ACHN (cell line): ENCODE measurements around the gene PINLYP.
"Not testable (repeated sequence)": the region's sequence is repeated elsewhere in the genome, so short reads cannot be mapped to it uniquely, and the experiment has no call there.

ENCODE experiments used
- DNase-seq: peaks from one replicate; pipeline ENCODE4 v3.0.0-alpha.2; 2015
- in situ Hi-C: cut with HindIII; loops from 2 replicates; pipeline ENCODE4 v1.10.0; 2017; ENCODE audit warnings: low sequenced_read_pairs, low pct_ligation_motif_present, low pct_unique_long_range_greater_than_20kb

The PINLYP gene

DNA sequence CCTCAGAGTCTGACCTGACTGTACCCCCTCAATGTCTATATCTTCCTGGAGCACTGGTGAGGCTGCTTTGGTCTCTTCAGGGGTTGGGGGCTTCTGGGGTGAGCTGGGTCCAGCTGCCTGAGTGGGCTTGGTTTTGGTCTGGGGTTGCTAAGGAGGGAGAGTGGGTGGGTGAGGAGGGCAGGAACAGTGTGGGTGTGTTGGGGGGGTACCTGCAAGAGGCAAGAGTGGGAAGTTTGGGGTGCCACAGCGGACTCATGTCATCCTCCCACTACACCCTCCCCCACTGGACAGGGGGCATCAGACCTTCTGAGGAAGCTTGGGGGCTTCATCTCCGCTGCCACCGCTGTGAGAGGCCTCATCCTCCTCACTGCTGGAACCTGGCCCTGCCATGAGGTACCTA lies 29.0 kb upstream of the PINLYP start:
- DNase-seq = no peak
- in situ Hi-C loops = no loop called here

DNA sequence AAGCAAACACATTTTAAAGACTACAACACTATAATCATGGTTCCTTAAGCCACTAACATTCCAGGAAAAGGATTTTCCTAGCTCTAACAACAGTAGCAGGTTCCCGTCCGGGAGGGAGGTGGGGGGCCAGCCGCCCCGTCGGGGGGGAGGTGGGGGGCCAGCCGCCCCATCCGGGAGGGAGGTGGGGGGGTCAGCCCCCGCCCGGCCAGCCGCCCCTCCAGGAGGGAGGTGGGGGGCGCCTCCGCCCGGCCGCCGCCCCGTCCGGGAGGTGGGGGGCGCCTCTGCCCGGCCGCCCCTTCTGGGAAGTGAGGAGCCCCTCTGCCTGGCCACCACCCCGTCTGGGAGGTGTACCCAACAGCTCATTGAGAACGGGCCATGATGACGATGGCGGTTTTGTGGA lies 27.7 kb upstream of the PINLYP start:
- in situ Hi-C loops = not testable (repeated sequence)

DNA sequence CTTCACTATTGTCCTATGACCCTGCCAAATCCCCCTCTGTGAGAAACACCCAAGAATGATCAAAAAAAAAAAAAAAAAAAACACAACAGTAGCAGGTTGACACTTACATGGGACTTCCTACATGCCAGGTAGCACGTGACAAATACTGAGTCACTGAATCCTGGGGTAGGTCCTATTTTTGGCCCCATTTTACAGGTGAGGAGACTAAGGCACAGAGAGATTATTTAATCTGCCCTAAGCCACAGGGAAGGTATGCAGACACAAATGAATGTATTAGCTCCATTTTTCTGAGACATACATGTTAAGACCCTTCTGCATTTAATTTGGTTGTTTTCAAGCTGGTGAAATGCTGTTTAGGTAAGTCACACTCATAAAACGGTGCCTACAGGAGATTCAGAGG lies 26.9 kb upstream of the PINLYP start:
- in situ Hi-C loops = no loop called here

More for the DNA sequence above, 27.7 kb upstream of the PINLYP start:
- DNase-seq = not testable (repeated sequence)

DNA sequence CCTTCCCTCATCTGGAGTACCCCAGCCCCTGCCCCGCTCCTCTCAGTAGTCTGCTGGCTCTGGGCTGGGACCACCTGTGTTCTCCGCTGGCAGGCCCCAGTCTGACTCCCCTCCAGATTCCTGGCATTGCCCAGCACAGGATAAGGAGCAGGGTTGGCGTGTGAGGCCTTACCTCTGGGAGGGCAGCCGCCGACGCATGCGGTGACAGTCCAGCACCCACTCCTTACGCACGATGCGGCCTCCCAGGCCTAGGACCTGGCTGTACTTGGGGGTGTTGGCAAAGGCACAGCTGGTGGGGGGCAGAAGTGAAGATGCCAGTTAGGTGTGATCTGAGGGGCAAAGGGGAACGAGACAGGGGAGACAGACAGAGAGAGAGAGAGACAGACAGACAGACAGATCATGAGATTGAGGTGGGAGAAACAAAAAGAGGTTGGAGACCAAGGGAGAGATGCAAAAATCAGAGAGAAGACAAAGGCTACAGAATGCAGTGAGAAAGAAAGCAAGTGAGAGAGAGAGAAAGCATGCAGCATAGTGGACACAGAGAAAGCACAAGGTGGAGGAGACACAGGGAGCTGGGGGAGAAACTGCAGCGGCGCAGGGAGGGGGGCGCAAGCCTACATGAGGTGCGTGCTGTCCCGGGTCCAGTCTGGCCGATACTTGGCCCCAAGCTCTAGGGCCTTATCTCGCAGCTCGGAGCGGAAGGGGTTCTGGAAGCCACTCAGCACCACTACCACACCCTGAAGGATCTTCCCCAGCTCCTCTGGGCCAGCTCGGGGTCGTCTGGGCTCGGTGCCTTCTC lies 24.0 kb upstream of the PINLYP start:
- DNase-seq = no peak
- in situ Hi-C loops = no loop called here

More for the DNA sequence above, 26.9 kb upstream of the PINLYP start:
- DNase-seq = no peak

DNA sequence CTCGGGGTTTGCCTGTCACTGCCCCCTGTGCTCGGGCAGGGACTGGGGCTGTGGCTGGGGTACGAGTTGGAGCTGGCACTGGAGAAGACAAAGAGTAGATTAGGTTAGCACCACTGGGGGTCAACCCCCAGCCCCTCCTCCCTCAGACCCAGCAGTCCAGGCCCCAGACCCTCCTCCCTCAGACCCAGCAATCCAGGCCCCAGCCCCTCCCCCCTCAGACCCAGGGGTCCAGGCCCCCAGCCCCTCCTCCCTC lies 23.5 kb upstream of the PINLYP start:
- in situ Hi-C loops = no loop called here
- no peak for DNase-seq

DNA sequence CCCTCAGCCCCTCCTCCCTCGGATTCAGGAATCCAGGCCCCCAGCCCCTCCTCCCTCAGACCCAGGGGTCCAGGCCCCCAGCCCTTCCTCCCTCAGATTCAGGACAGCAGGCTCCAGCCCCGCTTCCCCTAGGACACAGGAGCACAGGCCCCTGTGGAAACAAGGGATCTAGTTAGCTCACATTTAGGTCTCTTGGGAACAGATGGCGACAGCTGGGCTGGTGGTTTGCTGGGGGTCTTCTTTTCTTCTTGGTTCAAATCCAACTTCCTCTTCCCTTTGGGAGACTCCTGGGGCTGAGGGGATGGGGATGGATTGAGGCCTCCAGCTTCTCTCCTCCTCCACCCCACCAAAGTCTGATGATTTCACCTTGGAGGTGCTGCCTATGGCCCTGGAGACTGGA lies 23.0 kb upstream of the PINLYP start:
- no peak for DNase-seq
- in situ Hi-C loops = no loop called here

DNA sequence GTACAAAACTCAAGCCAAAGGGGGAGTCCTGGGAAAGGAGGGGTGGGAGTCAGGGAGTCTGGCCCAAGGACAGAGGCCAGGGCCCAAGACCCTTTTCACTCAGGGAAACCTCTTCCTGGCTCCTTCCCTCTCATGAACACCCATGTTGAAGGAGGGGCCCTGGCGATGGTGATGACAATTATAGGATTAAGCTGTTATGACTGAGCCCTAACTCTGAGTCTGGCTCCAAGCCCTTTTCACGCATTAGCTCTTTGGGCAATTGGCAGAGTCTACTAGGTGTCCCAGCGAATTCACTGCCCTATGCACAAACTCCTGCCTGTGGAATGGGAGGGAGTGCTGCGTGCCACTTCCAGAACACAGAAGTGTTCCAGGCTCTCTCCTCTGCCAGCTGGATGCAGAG lies 21.9 kb upstream of the PINLYP start:
- in situ Hi-C loops = no loop called here

DNA sequence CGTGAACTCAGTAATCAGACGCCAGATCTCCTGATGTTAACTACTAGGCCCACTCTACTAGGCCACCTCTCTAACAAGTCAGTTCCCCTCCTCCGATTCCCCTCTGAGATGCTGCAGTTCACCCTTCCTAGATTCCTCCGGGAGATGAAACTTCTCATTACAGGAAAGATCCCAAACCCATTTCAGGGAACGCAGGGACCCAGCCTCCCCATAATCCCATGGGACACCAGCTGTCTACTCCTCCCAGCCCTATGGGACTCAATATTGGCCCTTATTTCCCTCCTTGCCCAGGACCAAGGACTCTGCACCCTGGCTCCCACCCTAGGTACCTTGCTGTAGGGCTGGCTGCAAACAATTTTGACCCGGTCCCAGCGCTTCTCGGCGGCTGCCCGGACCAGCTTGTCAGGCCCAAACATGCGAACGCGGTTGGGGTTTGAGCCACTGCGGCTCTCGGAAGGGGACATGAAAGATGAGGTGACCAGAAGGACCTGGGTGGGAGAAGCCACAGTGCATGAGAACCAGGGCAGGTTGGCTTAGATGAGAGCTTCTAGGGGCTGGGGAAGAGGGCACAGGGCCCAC lies 21.2 kb upstream of the PINLYP start:
- in situ Hi-C loops = no loop called here
- no peak for DNase-seq

More for the DNA sequence above, 21.9 kb upstream of the PINLYP start:
- DNase-seq = no peak

DNA sequence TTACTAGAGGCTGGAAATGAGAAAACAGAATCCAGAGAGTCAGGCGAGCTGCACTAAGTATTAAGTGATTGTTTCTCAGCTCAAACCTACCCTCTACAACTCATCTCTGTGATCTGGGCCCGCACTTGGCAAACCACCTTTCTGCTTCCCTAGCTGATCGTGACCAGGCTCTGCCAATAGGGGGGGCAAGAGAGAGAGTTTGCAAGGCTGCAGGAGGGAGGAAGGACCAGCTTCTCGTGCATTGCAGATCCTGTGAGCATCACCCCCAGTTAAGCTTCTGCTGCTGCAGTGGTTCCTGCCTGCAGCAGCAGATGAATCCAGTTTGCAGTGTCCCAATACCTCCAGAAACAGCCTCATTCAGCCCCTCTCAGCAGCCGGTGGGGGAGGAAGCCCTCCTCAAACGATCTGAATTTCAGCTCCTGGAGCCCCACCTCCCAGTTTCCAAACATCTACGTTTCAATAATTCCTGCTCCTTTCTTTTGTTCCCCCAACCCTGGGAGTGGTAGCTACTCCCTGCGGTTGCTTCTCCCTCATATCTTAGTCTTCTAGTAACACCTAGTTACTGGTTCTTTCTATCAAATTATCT lies 20.3 kb upstream of the PINLYP start:
- DNase-seq = peak; percentile 65
- in situ Hi-C loops = no loop called here

DNA sequence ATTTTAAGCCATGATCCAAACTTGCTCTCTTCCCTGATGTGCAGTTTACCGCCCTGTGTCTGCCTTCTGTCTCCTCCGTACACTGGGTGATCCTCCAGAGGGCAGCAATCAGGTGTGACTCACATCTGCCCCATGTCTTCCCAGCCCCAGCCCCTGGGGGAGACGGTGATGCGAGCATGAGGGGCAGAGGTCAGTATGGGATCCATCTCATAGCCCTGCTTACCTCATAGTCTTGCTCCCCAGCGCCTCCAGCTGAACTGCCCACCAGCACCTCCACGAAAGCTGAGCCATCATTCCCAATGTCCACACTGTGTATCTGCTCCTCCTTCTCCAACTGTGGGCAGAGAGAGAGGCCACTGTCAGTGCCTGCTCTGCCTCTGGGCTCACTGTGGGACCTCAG lies 14.9 kb upstream of the PINLYP start:
- DNase-seq = peak; percentile 13

DNA sequence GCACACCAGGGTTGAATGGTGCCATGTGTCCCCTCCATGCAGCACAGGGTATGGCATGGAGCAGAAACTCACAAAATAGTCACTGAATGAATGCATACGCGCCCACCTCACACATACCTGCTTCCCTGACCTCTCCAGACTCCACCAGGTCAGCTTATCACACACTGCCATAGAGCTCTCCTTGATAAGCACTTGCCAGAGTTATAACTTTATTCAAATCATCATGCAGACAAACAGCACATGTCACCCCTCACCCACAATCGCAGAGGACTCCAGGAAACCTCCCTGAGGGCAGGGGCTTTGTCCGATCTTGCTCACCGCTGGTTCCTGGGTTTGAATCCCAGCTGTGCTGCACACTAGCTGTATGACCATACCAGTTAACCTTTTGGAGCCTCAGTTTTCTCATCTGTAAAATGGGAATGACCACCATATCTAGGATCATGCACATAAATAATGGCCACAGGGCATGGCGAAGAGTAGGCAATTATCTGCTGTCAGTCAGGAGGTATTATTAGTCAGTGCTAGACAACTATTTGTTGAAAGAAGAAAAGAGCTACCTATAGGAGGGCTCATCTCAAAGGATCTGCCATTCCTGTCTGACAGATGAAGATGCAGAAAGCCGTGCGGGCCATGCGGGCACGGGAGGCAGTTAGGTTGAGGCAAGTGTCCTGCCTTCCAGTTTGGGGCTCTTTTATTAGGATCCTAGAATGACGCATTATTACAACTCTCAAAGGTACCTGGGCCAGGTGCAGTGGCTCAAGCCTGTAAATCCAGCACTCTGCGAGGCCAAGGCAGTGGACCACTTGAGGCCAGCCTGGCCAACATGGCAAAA lies 14.2 kb upstream of the PINLYP start:
- DNase-seq = no peak
- in situ Hi-C loops = no loop called here

More for the DNA sequence above, 14.9 kb upstream of the PINLYP start:
- in situ Hi-C loops = no loop called here

DNA sequence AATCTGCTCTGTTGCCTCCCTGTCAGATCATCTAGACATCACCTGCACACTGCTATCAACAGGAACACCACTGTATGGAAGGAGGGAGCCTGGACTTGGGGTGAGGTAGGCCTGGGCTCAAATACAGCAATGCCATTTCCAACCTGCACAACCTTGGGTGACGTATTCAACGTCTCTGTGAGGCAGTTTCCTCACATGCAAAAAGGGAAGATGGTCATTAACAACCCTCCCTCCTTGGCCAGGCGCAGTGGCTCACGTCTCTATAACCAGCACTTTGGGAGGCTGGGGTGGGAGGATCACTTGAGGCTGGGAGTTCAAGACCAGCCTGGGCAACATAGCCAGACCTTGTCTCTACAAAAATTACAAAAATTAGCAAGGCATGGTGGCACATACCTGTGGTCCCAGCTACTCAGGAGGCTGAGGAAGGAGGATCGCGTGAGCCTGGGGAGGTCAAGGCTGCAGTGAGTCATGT lies 13.3 kb upstream of the PINLYP start:
- DNase-seq = no peak

DNA sequence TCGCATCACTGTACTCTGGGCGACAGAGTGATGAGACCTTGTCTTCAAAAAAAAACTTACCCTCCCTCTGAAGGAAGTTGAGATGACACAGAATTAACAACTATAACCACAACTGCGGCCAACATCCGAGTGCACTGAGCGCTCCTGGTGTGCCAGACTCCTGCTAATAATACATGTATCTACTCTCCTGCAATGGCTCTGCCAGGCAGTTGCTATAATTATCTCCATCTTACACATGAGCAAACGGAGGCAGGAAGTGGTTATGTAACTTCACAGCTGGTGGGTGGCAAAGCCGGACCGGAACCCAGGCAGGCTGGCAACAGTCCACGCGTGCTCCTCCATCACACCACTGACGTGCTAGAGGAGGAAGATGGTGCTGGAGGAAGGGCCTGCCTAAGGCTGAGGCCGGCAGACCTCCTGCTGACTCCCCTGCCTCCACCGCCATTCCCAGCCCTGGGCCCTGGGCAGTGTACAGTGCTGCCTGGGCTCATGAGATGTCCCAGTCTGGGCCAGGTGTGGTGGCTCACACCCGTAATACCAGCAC lies 12.8 kb upstream of the PINLYP start:
- in situ Hi-C loops = no loop called here
- peak; percentile 24 for DNase-seq

More for the DNA sequence above, 13.3 kb upstream of the PINLYP start:
- in situ Hi-C loops = no loop called here

DNA sequence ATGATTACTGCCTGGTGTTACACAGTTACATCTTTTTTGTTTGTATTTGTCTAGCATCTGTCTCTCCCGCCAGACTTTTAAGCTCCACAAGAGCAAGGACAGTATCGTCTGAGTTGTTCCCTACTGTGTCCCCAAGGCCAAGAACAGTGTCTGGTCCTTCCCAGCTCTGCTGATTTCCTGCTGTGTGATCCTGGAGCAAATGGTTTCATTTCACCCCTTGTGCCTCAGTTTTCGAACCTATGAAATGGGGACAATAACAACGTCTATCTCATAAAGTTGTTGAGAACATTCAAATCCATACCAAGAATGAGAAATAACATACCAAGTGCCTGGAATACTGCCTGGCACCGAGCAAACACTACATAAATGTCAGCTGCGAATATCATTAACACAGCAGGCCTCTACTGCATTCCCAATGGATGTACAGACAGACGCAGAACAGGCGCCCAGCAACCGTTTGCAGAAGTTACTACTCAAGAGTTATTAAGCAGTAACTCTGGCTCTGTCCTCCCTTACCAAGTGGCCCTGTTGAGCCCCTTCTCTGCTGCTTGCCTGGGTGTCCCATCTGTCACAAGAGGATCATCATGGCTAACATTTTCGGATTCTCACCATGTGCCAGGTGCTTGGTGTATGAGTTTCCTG lies 11.7 kb upstream of the PINLYP start:
- DNase-seq = no peak

DNA sequence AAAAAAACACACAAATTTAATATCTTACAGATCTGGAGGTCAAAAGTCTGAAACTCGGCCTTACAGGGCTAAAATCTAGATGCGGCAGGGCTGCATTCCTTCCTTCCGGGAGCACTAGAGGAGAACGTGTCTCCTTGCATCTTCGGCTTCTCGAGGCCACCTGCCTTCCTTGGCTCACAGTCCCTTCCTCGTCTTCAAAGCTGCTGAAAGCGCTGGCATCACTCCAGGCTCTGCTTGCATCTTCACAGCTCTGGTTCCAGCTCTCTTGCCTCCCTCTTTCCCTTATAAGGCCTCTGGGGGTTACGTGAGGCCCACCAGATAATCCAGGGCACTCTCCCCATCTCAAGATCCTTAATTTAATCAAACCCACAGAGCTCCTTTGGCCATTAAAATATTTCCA lies 10.8 kb upstream of the PINLYP start:
- in situ Hi-C loops = no loop called here
- DNase-seq = no peak

More for the DNA sequence above, 11.7 kb upstream of the PINLYP start:
- in situ Hi-C loops = no loop called here

DNA sequence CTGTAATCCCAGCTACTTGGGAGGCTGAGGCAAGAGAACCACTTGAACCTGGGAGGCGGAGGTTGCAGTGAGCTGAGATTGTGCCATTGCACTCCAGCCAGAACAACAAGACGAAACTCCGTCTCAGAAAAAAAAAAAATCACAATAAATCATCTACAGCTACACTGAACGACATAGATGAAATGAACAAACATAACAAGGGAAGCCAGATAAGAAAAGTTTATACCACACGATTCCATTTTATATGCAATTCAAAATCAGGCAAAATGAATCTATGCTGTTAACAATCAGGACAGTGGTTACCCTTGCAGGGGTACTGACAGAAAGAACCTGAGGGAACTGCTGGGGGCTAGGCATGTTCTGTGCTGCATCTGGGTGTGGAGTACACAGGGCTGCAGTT lies 5.9 kb upstream of the PINLYP start:
- no peak for DNase-seq
- in situ Hi-C loops = no loop called here

DNA sequence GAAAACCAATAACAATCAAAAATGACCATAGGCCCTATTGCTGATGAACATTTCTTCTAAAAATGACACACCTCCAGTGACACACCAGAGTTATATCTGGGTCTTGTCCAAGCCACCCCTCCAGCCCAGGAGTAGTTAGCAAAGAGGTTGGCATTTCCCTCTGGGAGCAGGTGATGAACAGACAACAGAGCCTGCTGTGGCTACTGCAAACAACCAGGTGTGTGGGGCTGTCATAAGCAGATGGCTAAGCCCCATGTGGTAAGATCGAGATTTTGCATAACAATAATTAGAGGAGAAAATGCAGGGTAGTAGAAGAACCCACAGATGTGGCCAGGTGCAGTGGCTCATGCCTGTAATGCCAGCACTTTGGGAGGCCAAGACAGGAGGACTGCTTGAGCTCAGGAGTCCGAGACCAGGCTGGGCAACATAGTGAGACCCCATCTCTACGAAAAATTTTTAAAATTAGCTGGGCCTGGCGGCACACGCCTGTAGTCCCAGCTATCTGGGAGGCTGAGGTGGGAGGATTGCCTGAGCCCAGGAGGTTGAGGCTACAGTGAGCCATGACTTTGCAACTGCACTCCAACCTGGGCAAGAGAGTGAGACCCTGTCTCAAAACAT lies 5.3 kb upstream of the PINLYP start:
- DNase-seq = no peak
- in situ Hi-C loops = no loop called here

DNA sequence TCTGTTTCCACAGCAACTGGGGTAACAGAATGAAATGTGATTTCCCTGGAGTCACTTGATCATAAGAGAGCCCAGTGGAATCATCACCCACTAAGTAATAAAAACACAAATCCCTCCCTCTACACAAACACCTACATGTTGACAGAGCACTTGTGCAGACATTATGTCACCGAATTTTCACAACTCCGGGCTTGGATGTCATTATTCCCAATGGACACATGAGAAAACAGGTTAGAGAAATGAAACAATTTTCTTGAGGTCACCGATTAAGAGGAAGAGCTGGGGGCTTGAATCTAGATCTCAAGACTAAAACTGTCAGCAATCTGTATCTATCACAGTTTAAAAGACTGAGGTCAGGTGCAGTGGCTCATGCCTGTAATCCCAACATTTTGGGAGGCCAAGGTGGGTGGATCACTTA lies 3.4 kb upstream of the PINLYP start:
- in situ Hi-C loops = no loop called here

More for the DNA sequence above, 3.4 kb upstream of the PINLYP start:
- DNase-seq = no peak
